Measurements from ENCODE around the gene GPATCH2. TPM values are rescaled to one million over a fixed set of nuclear protein-coding genes. Genes with fewer than 3 reads are reported as not detected.

GPATCH2 gene
- total RNA-seq, 1 experiment from 2014 or later, result 11.2 TPM

DNA sequence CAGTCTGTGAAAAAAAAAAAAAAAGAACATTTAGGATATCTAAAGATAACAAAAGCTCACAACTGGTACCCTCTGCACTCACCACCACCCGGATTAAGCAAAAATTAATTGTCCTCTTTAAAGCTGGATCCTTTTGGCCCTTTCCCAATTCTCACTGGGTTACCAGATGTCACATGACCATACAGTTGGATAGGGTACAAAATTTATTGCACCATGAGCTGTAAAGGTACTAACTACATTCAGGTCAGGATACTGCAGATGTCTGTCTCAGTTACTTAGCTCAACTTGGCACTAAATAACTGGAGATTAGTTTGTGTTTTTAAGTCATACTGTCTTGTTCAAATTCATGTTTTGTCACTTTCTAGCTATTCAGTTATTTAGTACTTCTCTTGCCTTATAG, 96.3 kb downstream of the GPATCH2 start:
- Histone ChIP-seq H3K27me3 (ENCODE audit: control insufficient read depth, insufficient read depth, low read length) (no peaks in the 10 kb centered on the region), H3K36me3 (ENCODE audit: control insufficient read depth, insufficient read depth, low read length) (no peaks in the 10 kb centered on the region), H3K4me1 (ENCODE audit: control insufficient read depth, insufficient read depth, low read length) (no peaks in the 10 kb centered on the region; the same call in 1 of the 2 replicates), H3K4me3 (ENCODE audit: low read depth in 2 of 2, low read length in 2 of 2) (no peak overlapping the region), H3K27ac (ENCODE audit: low read length) (no peak overlapping the region), H3K9me3 (ENCODE audit: control insufficient read depth, insufficient read depth, low read depth, low read length) (no peaks in the 10 kb centered on the region)
- TF ChIP-seq SIN3A (IDR thresholded peaks at IDR 0.05; ENCODE audit: borderline replicate concordance, insufficient read depth, low read depth, low read length), result no peak
- no peak for TF ChIP-seq TCF7L2 (IDR thresholded peaks at IDR 0.05; ENCODE audit: low read depth, low read length)
- TF ChIP-seq POLR2AphosphoS5 (IDR thresholded peaks at IDR 0.05; ENCODE audit: low read depth, low read length), result no peak
- TF ChIP-seq, protein P1, sequence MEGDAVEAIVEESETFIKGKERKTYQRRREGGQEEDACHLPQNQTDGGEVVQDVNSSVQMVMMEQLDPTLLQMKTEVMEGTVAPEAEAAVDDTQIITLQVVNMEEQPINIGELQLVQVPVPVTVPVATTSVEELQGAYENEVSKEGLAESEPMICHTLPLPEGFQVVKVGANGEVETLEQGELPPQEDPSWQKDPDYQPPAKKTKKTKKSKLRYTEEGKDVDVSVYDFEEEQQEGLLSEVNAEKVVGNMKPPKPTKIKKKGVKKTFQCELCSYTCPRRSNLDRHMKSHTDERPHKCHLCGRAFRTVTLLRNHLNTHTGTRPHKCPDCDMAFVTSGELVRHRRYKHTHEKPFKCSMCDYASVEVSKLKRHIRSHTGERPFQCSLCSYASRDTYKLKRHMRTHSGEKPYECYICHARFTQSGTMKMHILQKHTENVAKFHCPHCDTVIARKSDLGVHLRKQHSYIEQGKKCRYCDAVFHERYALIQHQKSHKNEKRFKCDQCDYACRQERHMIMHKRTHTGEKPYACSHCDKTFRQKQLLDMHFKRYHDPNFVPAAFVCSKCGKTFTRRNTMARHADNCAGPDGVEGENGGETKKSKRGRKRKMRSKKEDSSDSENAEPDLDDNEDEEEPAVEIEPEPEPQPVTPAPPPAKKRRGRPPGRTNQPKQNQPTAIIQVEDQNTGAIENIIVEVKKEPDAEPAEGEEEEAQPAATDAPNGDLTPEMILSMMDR (IDR thresholded peaks at IDR 0.05), result no peak
- TF ChIP-seq, protein P2, sequence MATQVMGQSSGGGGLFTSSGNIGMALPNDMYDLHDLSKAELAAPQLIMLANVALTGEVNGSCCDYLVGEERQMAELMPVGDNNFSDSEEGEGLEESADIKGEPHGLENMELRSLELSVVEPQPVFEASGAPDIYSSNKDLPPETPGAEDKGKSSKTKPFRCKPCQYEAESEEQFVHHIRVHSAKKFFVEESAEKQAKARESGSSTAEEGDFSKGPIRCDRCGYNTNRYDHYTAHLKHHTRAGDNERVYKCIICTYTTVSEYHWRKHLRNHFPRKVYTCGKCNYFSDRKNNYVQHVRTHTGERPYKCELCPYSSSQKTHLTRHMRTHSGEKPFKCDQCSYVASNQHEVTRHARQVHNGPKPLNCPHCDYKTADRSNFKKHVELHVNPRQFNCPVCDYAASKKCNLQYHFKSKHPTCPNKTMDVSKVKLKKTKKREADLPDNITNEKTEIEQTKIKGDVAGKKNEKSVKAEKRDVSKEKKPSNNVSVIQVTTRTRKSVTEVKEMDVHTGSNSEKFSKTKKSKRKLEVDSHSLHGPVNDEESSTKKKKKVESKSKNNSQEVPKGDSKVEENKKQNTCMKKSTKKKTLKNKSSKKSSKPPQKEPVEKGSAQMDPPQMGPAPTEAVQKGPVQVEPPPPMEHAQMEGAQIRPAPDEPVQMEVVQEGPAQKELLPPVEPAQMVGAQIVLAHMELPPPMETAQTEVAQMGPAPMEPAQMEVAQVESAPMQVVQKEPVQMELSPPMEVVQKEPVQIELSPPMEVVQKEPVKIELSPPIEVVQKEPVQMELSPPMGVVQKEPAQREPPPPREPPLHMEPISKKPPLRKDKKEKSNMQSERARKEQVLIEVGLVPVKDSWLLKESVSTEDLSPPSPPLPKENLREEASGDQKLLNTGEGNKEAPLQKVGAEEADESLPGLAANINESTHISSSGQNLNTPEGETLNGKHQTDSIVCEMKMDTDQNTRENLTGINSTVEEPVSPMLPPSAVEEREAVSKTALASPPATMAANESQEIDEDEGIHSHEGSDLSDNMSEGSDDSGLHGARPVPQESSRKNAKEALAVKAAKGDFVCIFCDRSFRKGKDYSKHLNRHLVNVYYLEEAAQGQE (IDR thresholded peaks at IDR 0.05; ENCODE audit: insufficient read depth in 1 of 2, low read depth in 2 of 2, low read length in 1 of 2), result no peak
- BruUV-seq (replicated peaks), result no TSS peak
- ATAC-seq (no peak), DNase-seq (ENCODE audit: low read depth, low spot score) (no peak)
- POLR2A ChIA-PET, result no interaction called here
- CTCF ChIA-PET, result no interaction called here
- in situ Hi-C loops (cut with HindIII; ENCODE audit: low pct_unique_long_range_greater_than_20kb, low sequenced_read_pairs), result no loop called here
- intact Hi-C loops (cut with micrococcal nuclease; ENCODE audit: unreplicated experiment), result no loop called here

DNA sequence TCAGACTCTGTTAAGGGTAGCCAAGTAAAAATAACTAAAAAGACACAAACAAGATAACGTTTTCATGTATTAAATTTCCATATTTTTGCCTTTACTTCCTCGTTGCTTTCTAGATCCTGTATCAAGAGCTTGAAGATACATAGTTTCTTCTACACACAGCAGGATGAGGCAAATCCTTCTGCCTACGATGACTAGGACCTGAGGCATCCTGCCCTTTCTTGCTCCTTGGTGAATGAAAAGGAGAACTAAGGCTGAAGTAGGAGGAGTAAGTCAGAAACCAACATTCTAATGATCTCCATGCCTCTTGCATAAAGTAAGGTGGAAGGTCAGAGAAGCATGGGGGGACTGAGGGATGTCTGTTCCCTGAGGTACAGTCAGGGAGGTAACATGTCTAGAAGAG, 102.6 kb downstream of the GPATCH2 start:
- H3K9me3 ChIP-seq (ENCODE audit: control insufficient read depth, insufficient read depth, low read depth, low read length), result no peaks in the 10 kb centered on the region
- H3K4me1 ChIP-seq (ENCODE audit: control insufficient read depth, insufficient read depth, low read length), result no peaks in the 10 kb centered on the region
- no peaks in the 10 kb centered on the region for H3K27me3 ChIP-seq (ENCODE audit: control insufficient read depth, insufficient read depth, low read length)
- in situ Hi-C loops (cut with HindIII; ENCODE audit: low pct_unique_long_range_greater_than_20kb, low sequenced_read_pairs) (no loop called here), intact Hi-C loops (cut with micrococcal nuclease; ENCODE audit: unreplicated experiment) (no loop called here)
- no peak overlapping the region for H3K4me3 ChIP-seq (ENCODE audit: low read depth in 2 of 2, low read length in 2 of 2)
- no TSS peak for BruUV-seq (replicated peaks)
- ATAC-seq (no peak), DNase-seq (ENCODE audit: low read depth, low spot score) (no peak)
- H3K36me3 ChIP-seq (ENCODE audit: control insufficient read depth, insufficient read depth, low read length), result no peaks in the 10 kb centered on the region
- CTCF ChIA-PET, result no interaction called here
- H3K27ac ChIP-seq (ENCODE audit: low read length), result no peak overlapping the region
- TF ChIP-seq TCF7L2 (IDR thresholded peaks at IDR 0.05; ENCODE audit: low read depth, low read length) (no peak), SIN3A (IDR thresholded peaks at IDR 0.05; ENCODE audit: borderline replicate concordance, insufficient read depth, low read depth, low read length) (no peak), POLR2AphosphoS5 (IDR thresholded peaks at IDR 0.05; ENCODE audit: low read depth, low read length) (no peak)
- TF ChIP-seq, protein P2 (IDR thresholded peaks at IDR 0.05; ENCODE audit: insufficient read depth in 1 of 2, low read depth in 2 of 2, low read length in 1 of 2), result no peak
- TF ChIP-seq, protein P1 (IDR thresholded peaks at IDR 0.05), result no peak
- POLR2A ChIA-PET, result no interaction called here
